Right atrium auricular region (tissue), 2 donors: ENCODE data around the gene LGR5. TPM values are rescaled to one million over a fixed set of nuclear protein-coding genes. Genes with fewer than 3 reads are reported as not detected.

Source experiments
- DNase-seq: peaks from one replicate; pipeline ENCODE4 v3.0.0-alpha.2; 2019; ENCODE audit warnings: low spot score
- H3K27ac ChIP-seq, 2 donors: fragments of 200-600 bp; sonication (generic); 1 replicate in 1 of 2; 2 replicates in 1 of 2; pipeline ENCODE4 v1.5.1; 2016 to 2019
- H3K27me3 ChIP-seq, 2 donors: fragments of 200-600 bp; sonication (generic); one replicate each; pipeline versions ENCODE4 v1.5.1 to v1.6.0; 2017 to 2019
- H3K36me3 ChIP-seq: fragments of 200-600 bp; sonication (generic); one replicate; pipeline ENCODE4 v1.5.1; 2016
- H3K4me1 ChIP-seq, 2 donors: fragments of 200-600 bp; sonication (generic); one replicate each; pipeline versions ENCODE4 v1.5.1 to v1.6.0; 2017 to 2019
- H3K4me3 ChIP-seq, 2 donors: fragments of 200-600 bp; sonication (generic); 1 replicate in 1 of 2; 2 replicates in 1 of 2; pipeline ENCODE4 v1.5.1; 2017 to 2019; ENCODE audit warnings: mild to moderate bottlenecking in 1 of 2, moderate library complexity in 1 of 2
- H3K9me3 ChIP-seq, 2 donors: fragments of 200-600 bp; sonication (generic); one replicate each; pipeline ENCODE4 v1.5.1; 2019
- CTCF ChIP-seq, 2 donors: fragments of 200-600 bp; sonication (generic); IDR thresholded peaks; one replicate each; pipeline ENCODE4 v1.5.1; 2019; ENCODE audit warnings: antibody characterized with exemption in 2 of 2
- total RNA-seq, 2 donors: library from RNA; depleted of rRNA; stranded (reverse); fragments of >200 nt; gene quantifications; one replicate each; pipeline ENCODE4 v1.1.0, GENCODE V29; 2016

Gene LGR5
- total RNA-seq, 2 donors from 2014 or later, result 0.19 to 0.31 TPM

GRCh38 chr12:71503579-71504391, 64.2 kb downstream of the LGR5 start:
- Histone ChIP-seq H3K4me1 (no peaks in the 10 kb centered on the region), H3K4me3 (no peak overlapping the region), H3K36me3 (no peaks in the 10 kb centered on the region), H3K27me3 (no peaks in the 10 kb centered on the region), H3K9me3 (no peaks in the 10 kb centered on the region), H3K27ac (no peak overlapping the region)
- DNase-seq, result no peak
- no peak for TF ChIP-seq CTCF (IDR thresholded peaks at IDR 0.05)

DNA sequence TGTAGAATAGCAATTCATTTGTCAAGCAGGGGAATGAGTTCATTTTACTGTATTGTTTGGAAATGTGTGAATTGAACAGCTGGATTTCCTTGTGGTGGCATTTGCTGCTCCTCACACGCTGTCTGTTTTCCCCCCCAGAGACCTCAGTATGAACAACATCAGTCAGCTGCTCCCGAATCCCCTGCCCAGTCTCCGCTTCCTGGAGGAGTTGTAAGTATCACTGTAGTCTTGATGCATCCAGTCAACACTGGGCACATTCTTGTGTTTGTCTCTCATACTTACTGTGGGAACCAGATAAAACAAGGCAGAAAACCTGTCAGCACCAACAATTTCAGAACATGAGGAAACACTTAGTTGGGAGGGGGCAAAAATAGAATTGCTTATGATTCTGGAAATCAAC, 64.9 kb downstream of the LGR5 start:
- Histone ChIP-seq H3K36me3 (no peaks in the 10 kb centered on the region), H3K27me3 (no peaks in the 10 kb centered on the region), H3K27ac (no peak overlapping the region), H3K4me1 (no peaks in the 10 kb centered on the region), H3K4me3 (no peak overlapping the region), H3K9me3 (no peaks in the 10 kb centered on the region)
- DNase-seq, result no peak
- TF ChIP-seq CTCF (IDR thresholded peaks at IDR 0.05), result no peak

GRCh38 chr12:71509705-71510104, 70.1 kb downstream of the LGR5 start:
- TF ChIP-seq CTCF (IDR thresholded peaks at IDR 0.05), result no peak
- no peak overlapping the region for H3K27ac ChIP-seq
- no peaks in the 10 kb centered on the region for H3K27me3 ChIP-seq

GRCh38 chr12:71517145-71517846, 77.7 kb downstream of the LGR5 start:
- Histone ChIP-seq H3K4me3 (no peak overlapping the region), H3K36me3 (no peaks in the 10 kb centered on the region), H3K9me3 (no peaks in the 10 kb centered on the region), H3K27ac (no peak overlapping the region), H3K27me3 (no peaks in the 10 kb centered on the region), H3K4me1 (no peaks in the 10 kb centered on the region)
- no peak for DNase-seq
- TF ChIP-seq CTCF (IDR thresholded peaks at IDR 0.05), result no peak

More at GRCh38 chr12:71509705-71510104, 70.1 kb downstream of the LGR5 start:
- Histone ChIP-seq H3K4me1 (no peaks in the 10 kb centered on the region), H3K4me3 (no peak overlapping the region), H3K36me3 (no peaks in the 10 kb centered on the region), H3K9me3 (no peaks in the 10 kb centered on the region)
- DNase-seq, result no peak

GRCh38 chr12:71521125-71521524, 81.5 kb downstream of the LGR5 start:
- H3K36me3 ChIP-seq, result no peaks in the 10 kb centered on the region
- no peak for DNase-seq
- H3K4me1 ChIP-seq, result no peaks in the 10 kb centered on the region
- TF ChIP-seq CTCF (IDR thresholded peaks at IDR 0.05), result no peak
- H3K27ac ChIP-seq, result no peak overlapping the region
- no peak overlapping the region for H3K4me3 ChIP-seq
- H3K9me3 ChIP-seq, result no peaks in the 10 kb centered on the region
- H3K27me3 ChIP-seq, result no peaks in the 10 kb centered on the region
